ENCODE data around the gene VPS13D. TPM values are rescaled to one million over a fixed set of nuclear protein-coding genes. Genes with fewer than 3 reads are reported as not detected.

Gene VPS13D
- total and polyA plus RNA-seq, 2 donors (not counting 3 experiments of a cell fraction or from before 2014, with no cell fraction given), result 13.6 to 48.5 TPM

GRCh38 chr1:12202577-12202976, 27.3 kb upstream of the VPS13D start:
- ChIA-PET CTCF (interaction anchor here (17.5 kb wide), 1 partner anchor 80 kb away, joined by 537 read pairs; no protein-coding TSS in a partner anchor), POLR2A (no interaction called here)
- BruUV-seq (replicated peaks), result no TSS peak
- Histone ChIP-seq H3K9me1 (replicated peaks; ENCODE audit: control insufficient read depth, extremely low read depth, insufficient read depth, low read length) (no peaks in the 10 kb centered on the region), H3K36me3 (ENCODE audit: control insufficient read depth in 2 of 2, extremely low read depth in 1 of 2, insufficient read depth in 2 of 2, low read length in 2 of 2) (peaks cover 0 to 38% of the 10 kb centered on the region in 2 experiments), H3K4me1 (ENCODE audit: control insufficient read depth, extremely low read depth, insufficient read depth, low read length) (no peaks in the 10 kb centered on the region), H3K9me3 (replicated peaks; ENCODE audit: control insufficient read depth, insufficient read depth, low read length) (no peaks in the 10 kb centered on the region), H3K4me3 (replicated peaks in 1 of 3; ENCODE audit: insufficient read depth in 1 of 3, low read depth in 1 of 3, low read length in 3 of 3) (no peak overlapping the region), H3K79me2 (ENCODE audit: control insufficient read depth, insufficient read depth, low read length) (no peaks in the 10 kb centered on the region), H3K27me3 (ENCODE audit: control insufficient read depth in 2 of 2, insufficient read depth in 2 of 2, low read length in 2 of 2) (no peaks in the 10 kb centered on the region), H2AFZ (ENCODE audit: low read depth, low read length) (no peak overlapping the region), H3K9ac (replicated peaks; ENCODE audit: extremely low read depth, insufficient read depth, low read length) (no peak overlapping the region), H3K27ac (ENCODE audit: insufficient read depth, low read depth, low read length) (no peak overlapping the region), H4K20me1 (replicated peaks; ENCODE audit: control insufficient read depth, extremely low read depth, insufficient read depth, low read length) (no peaks in the 10 kb centered on the region), H3K4me2 (ENCODE audit: insufficient read depth, low read length) (no peak overlapping the region)
- DNase-seq (ENCODE audit: low read depth, low spot score) (no peak), FAIRE-seq (no peak)
- dilution Hi-C loops (cut with MboI; ENCODE audit: extremely low pct_ligation_motif_present, low sequenced_read_pairs), result no loop called here
- intact Hi-C loops (cut with micrococcal nuclease), result no loop called here
- TF ChIP-seq MAX (IDR thresholded peaks at IDR 0.05; ENCODE audit: insufficient read depth, insufficient read length) (no peak), POLR2AphosphoS5 (IDR thresholded peaks at IDR 0.05; ENCODE audit: insufficient read depth, low read depth, low read length) (no peak), FOS (IDR thresholded peaks at IDR 0.05; ENCODE audit: borderline replicate concordance, insufficient read depth, low read length) (no peak), POLR2A (IDR thresholded peaks at IDR 0.05; ENCODE audit: low read depth, low read length) (no peak), EZH2 (IDR thresholded peaks at IDR 0.05; ENCODE audit: borderline replicate concordance, low read depth, low read length, severe bottlenecking) (no peak), CTCF (IDR thresholded peaks at IDR 0.05; ENCODE audit: extremely low read depth in 1 of 2, insufficient read depth in 1 of 2, low read depth in 1 of 2, low read length in 2 of 2) (no peak)

All from endothelial cell of umbilical vein (primary cell).